Common myeloid progenitor, CD34-positive (primary cell): ENCODE results near the gene RABEP1.

ENCODE experiments used
- CTCF ChIA-PET: fragments of 350-600 bp; sonication (Branson Sonifier 250); formaldehyde crosslinking; loops from one replicate; lab custom pipeline; 2021; ENCODE audit warnings: antibody characterized with exemption; lab: Charles Lee
- POLR2A ChIA-PET: fragments of 350-600 bp; sonication (Branson Sonifier 250); formaldehyde crosslinking; loops from one replicate; lab custom pipeline; 2021; ENCODE audit warnings: antibody characterized with exemption; lab: Charles Lee
- DNase-seq, 3 donors: peaks; one replicate each; pipeline versions ENCODE4 v3.0.0 to v3.0.0-alpha.2; 2013
- H3K27ac ChIP-seq, 2 experiments: 1 replicate in 1 of 2; 2 replicates in 1 of 2; pipeline ENCODE4 v1.7.0; 2013; ENCODE audit warnings: inconsistent platforms in 2 of 2, low read length in 2 of 2, mild to moderate bottlenecking in 2 of 2, low read depth in 1 of 2, moderate library complexity in 1 of 2; ENCODE audit not compliant: severe bottlenecking in 2 of 2, insufficient read depth in 1 of 2, poor library complexity in 1 of 2
- H3K27me3 ChIP-seq, 5 experiments: replicated peaks in 2 of 5; 1 replicate in 3 of 5; 2 replicates in 2 of 5; pipeline versions ENCODE4 v1.6.1 to v1.7.0; 2013; ENCODE audit warnings: low read length in 4 of 5, mild to moderate bottlenecking in 2 of 5, moderate library complexity in 2 of 5, inconsistent platforms in 1 of 5; ENCODE audit not compliant: insufficient read depth in 5 of 5, control insufficient read depth in 4 of 5
- H3K36me3 ChIP-seq, 4 experiments: 1 replicate in 2 of 4; 2 replicates in 2 of 4; pipeline versions ENCODE4 v1.6.1 to v1.7.0; 2013; ENCODE audit warnings: low read length in 3 of 4, control low read depth in 1 of 4, mild to moderate bottlenecking in 1 of 4; ENCODE audit not compliant: control insufficient read depth in 4 of 4, insufficient read depth in 4 of 4
- H3K4me1 ChIP-seq, 4 experiments: 1 replicate in 3 of 4; 2 replicates in 1 of 4; pipeline versions ENCODE4 v1.6.1 to v1.7.1; 2013; ENCODE audit warnings: low read length in 3 of 4, mild to moderate bottlenecking in 3 of 4, control low read depth in 1 of 4, inconsistent platforms in 1 of 4, moderate library complexity in 1 of 4; ENCODE audit not compliant: control insufficient read depth in 4 of 4, insufficient read depth in 4 of 4; ENCODE audit errors: control extremely low read depth in 1 of 4
- H3K4me3 ChIP-seq, 7 experiments: 1 replicate in 4 of 7; 2 replicates in 3 of 7; pipeline versions ENCODE4 v1.5.1 to v1.7.0; 2013; ENCODE audit warnings: mild to moderate bottlenecking in 7 of 7, low read length in 6 of 7, moderate library complexity in 6 of 7, inconsistent platforms in 2 of 7, low read depth in 2 of 7, control low read depth in 1 of 7; ENCODE audit not compliant: insufficient read depth in 4 of 7, control insufficient read depth in 1 of 7; ENCODE audit errors: extremely low read depth in 1 of 7
- H3K9me3 ChIP-seq, 5 experiments: 1 replicate in 4 of 5; 2 replicates in 1 of 5; pipeline versions ENCODE4 v1.6.1 to v1.7.1; 2013; ENCODE audit warnings: low read length in 4 of 5, mild to moderate bottlenecking in 2 of 5, inconsistent platforms in 1 of 5, low read depth in 1 of 5, moderate library complexity in 1 of 5; ENCODE audit not compliant: control insufficient read depth in 4 of 5, insufficient read depth in 2 of 5; ENCODE audit errors: control extremely low read depth in 1 of 5
- WGBS: methylation state at CpG from one replicate; pipeline ENCODE4 v1.1.5; 2013; ENCODE audit not compliant: insufficient coverage; 5-methylcytosine and 5-hydroxymethylcytosine counted together

RABEP1 gene

GRCh38 chr17:5354886-5355415, 72.9 kb downstream of the RABEP1 start:
- no peaks in the 10 kb centered on the region for H3K27me3 ChIP-seq
- no peaks in the 10 kb centered on the region for H3K9me3 ChIP-seq
- ChIA-PET CTCF (no interaction called here), POLR2A (interaction anchor here (0.6 kb wide), 1 partner anchor 1174 kb away, joined by 4 read pairs; no protein-coding TSS in a partner anchor)
- WGBS = 100% methylated on average over 2 of the region's 2 CpGs
- H3K4me3 ChIP-seq = no peak overlapping the region
- H3K4me1 ChIP-seq = no peaks in the 10 kb centered on the region
- peaks cover 10 to 70% (median 46%) of the 10 kb centered on the region in 4 experiments for H3K36me3 ChIP-seq
- DNase-seq = no peak
- no peak overlapping the region for H3K27ac ChIP-seq

- ChIA-PET CTCF (no interaction called here), POLR2A (no interaction called here)
- no peaks in the 10 kb centered on the region for H3K27me3 ChIP-seq
- H3K36me3 ChIP-seq = peaks cover 7 to 69% (median 47%) of the 10 kb centered on the region in 4 experiments
- no peak for DNase-seq
- no peaks in the 10 kb centered on the region for H3K4me1 ChIP-seq
- no peaks in the 10 kb centered on the region for H3K9me3 ChIP-seq
- H3K4me3 ChIP-seq = no peak overlapping the region
- H3K27ac ChIP-seq = no peak overlapping the region
- no CpG with 5 or more reads among the region's 3 CpGs for WGBS
Observed at GRCh38 chr17:5355421-5356129, 73.5 kb downstream of the RABEP1 start.

- no peak for DNase-seq
- ChIA-PET POLR2A (no interaction called here), CTCF (no interaction called here)
- Histone ChIP-seq H3K27ac (no peak overlapping the region), H3K9me3 (no peaks in the 10 kb centered on the region), H3K4me1 (no peaks in the 10 kb centered on the region), H3K4me3 (no peak overlapping the region), H3K27me3 (no peaks in the 10 kb centered on the region), H3K36me3 (peaks cover 16 to 68% (median 47%) of the 10 kb centered on the region in 4 experiments)
- 97% methylated on average over 9 of the region's 9 CpGs for WGBS
Observed at GRCh38 chr17:5361426-5361825, 79.3 kb downstream of the RABEP1 start.

DNA sequence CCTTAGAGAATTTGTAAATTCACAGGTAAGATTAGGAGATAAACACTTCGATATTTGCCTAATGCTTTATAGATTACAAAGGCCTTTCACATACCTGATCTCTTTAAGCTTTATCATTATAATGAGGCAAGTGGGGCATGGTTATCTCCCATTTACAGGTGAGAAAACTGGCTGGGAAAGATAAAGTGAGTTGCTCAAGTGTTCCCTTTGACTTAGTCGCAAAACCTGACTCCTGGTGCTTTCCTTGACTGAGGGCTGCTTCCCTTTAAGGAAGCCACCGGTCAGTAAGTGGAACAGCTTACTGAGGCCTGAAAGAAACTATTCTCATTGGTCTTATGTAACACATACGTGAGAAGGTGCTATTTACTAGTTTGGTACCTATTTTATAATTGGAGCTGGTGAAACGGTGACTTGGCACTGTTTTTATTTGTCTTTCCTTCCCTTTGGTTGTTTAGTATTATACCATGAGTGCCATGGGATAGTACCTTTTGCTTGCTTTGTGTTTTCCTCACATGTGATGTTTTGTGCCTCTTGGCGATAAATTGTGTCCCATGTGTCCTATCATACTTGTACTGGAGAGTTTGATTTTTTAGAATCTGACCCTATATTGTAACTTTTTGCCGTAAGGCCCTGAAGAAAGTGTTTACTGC, 80.2 kb downstream of the RABEP1 start:
- Histone ChIP-seq H3K36me3 (peaks cover 16 to 65% (median 44%) of the 10 kb centered on the region in 4 experiments), H3K4me1 (no peaks in the 10 kb centered on the region), H3K4me3 (no peak overlapping the region), H3K27me3 (no peaks in the 10 kb centered on the region), H3K9me3 (no peaks in the 10 kb centered on the region), H3K27ac (no peak overlapping the region)
- CTCF ChIA-PET = no interaction called here
- DNase-seq = no peak
- POLR2A ChIA-PET = no interaction called here
- 100% methylated on average over 4 of the region's 7 CpGs for WGBS

DNA sequence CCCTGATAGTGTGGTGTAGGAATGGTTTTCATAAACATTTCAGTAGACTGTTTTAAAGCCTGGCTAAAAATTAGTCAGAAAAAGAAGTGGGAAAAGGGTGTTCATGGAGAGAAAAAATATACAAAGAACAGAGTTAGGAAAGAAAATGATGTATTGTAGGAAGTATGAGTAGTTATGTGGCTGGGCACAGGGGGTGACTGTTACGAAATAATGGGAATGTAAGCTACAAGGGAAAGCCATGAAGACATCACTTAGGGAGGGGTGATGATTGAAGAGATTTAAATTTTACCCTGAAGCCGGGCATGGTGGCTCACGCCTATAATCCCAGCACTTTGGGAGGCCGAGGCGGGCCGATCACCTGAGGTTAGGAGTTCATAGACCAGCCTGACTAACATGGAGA, 82.1 kb downstream of the RABEP1 start:
- WGBS = 100% methylated on average over 5 of the region's 6 CpGs
- ChIA-PET POLR2A (no interaction called here), CTCF (interaction anchor here (1.2 kb wide), 1 partner anchor 17 kb away, joined by 4 read pairs; no protein-coding TSS in a partner anchor)
- Histone ChIP-seq H3K36me3 (peaks cover 16 to 64% (median 44%) of the 10 kb centered on the region in 4 experiments), H3K4me3 (no peak overlapping the region), H3K4me1 (no peaks in the 10 kb centered on the region), H3K9me3 (no peaks in the 10 kb centered on the region), H3K27ac (no peak overlapping the region), H3K27me3 (no peaks in the 10 kb centered on the region)
- DNase-seq = no peak

- peaks cover 16 to 63% (median 46%) of the 10 kb centered on the region in 4 experiments for H3K36me3 ChIP-seq
- CTCF ChIA-PET = interaction anchor here (1.2 kb wide), 1 partner anchor 17 kb away, joined by 4 read pairs; no protein-coding TSS in a partner anchor
Observed at GRCh38 chr17:5364696-5365095, 82.6 kb downstream of the RABEP1 start.

GRCh38 chr17:5365831-5366230, 83.7 kb downstream of the RABEP1 start:
- H3K9me3 ChIP-seq = no peaks in the 10 kb centered on the region
- no peaks in the 10 kb centered on the region for H3K4me1 ChIP-seq
- H3K4me3 ChIP-seq = no peak overlapping the region
- DNase-seq = no peak
- WGBS = 94% methylated on average over 5 of the region's 6 CpGs
- POLR2A ChIA-PET = no interaction called here
- peaks cover 16 to 68% (median 47%) of the 10 kb centered on the region in 4 experiments for H3K36me3 ChIP-seq
- CTCF ChIA-PET = no interaction called here
- H3K27me3 ChIP-seq = no peaks in the 10 kb centered on the region
- H3K27ac ChIP-seq = no peak overlapping the region

More at GRCh38 chr17:5364696-5365095, 82.6 kb downstream of the RABEP1 start:
- Histone ChIP-seq H3K27ac (no peak overlapping the region), H3K4me3 (no peak overlapping the region), H3K9me3 (no peaks in the 10 kb centered on the region), H3K4me1 (no peaks in the 10 kb centered on the region), H3K27me3 (no peaks in the 10 kb centered on the region)
- POLR2A ChIA-PET = no interaction called here
- DNase-seq = no peak
